A549 treated with RU486 at 1 μM for 4 hours (cell line): ENCODE data around the gene APOL5. TPM values are rescaled to one million over a fixed set of nuclear protein-coding genes. Genes with fewer than 3 reads are reported as not detected.

Experiments
- total RNA-seq: library from RNA; stranded (reverse); fragments of 200-300 nt; extraction: Qiagen RNA extraction; gene quantifications from 5 replicates; pipeline ENCODE4 v1.2.3, GENCODE V29; 2022; ENCODE audit warnings: low read depth

APOL5 gene, protein sequence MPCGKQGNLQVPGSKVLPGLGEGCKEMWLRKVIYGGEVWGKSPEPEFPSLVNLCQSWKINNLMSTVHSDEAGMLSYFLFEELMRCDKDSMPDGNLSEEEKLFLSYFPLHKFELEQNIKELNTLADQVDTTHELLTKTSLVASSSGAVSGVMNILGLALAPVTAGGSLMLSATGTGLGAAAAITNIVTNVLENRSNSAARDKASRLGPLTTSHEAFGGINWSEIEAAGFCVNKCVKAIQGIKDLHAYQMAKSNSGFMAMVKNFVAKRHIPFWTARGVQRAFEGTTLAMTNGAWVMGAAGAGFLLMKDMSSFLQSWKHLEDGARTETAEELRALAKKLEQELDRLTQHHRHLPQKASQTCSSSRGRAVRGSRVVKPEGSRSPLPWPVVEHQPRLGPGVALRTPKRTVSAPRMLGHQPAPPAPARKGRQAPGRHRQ
- not detected in 5 replicates for total RNA-seq

DNA sequence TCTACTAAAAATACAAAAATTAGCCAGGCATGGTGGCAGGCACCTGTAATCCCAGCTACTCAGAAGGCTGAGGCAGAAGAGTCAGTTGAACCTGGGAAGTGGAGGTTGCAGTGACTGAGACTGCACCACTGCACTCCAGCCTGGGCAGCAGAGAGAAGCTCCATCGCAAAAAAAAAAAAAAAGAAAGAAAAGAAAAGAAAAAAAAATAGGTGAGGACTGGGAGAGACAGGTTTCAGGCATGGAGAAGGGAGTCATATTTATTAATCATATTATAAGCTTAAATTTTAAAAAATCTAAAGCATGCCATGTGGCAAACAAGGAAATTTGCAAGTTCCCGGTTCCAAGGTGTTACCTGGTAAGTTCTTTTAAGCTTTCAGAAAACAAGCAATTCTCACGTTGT, at the start of gene APOL5:
TSS of gene APOL5 (plus strand) at position 301 of the 400 bp plus-strand sequence. CDS start at position 301, 0 bp downstream.

Other genes with a start within 250 kb of the APOL5 start
- gene RASD2, start 177.0 kb upstream of the APOL5 start, total RNA-seq, result 0.89 to 1.8 TPM (median 1.1 TPM) in 5 replicates
- 6.8 to 8.3 TPM (median 7.2 TPM) in 5 replicates for gene MB, start 100.5 kb upstream of the APOL5 start, total RNA-seq
- gene APOL6, start 69.4 kb upstream of the APOL5 start, total RNA-seq, result 1.8 to 3.0 TPM (median 2.2 TPM) in 5 replicates